ENCODE measurements around the gene S100A11. TPM values are rescaled to one million over a fixed set of nuclear protein-coding genes. Genes with fewer than 3 reads are reported as not detected.

S100A11 gene
- polyA plus RNA-seq, 3 donors, result 202 to 295 (median 229) TPM

GRCh38 chr1:151989211-151989862, 47.5 kb downstream of the S100A11 start:
- no peak for DNase-seq

- no peak for DNase-seq
Measured at GRCh38 chr1:151988405-151988923, 48.3 kb downstream of the S100A11 start.

GRCh38 chr1:151986501-151987190, 50.2 kb downstream of the S100A11 start:
- DNase-seq, result no peak

DNA sequence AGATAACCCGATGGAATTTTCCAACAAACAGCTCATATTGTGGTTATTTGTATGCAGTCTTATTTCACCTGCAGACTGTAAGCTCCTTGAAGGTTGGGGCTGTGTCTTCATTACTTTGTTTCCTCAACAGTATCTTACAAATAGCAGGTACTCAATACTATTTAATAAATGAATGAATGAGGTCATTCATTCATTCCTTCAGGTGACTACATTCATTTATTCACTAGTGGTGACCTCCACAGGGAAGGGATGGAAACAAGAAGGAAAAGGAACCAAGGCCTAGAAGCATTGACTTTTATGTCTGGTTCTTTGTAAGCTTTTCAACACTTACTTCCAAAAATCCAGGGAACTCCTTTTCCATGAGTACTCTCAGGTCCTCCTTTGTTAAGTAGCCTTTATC, 51.0 kb downstream of the S100A11 start:
- no peak for DNase-seq

DNA sequence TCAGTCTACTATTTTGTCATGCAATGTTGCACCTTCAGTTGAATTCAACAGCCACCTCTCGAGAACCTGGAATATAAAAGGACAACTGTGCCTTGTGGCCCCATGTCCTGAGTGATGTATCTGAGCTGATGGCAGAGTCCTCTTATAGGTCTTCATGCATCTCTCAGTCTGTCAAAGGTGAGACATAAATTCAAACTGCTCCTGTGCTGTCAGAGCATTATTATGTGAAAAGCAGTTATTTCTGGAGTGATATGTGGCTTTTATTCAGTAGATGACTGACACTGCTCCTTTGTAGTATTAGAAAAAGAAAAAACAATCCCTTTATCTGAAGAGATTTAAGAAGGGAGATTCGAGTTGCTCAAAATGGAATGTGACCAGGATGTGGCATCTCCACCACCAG, 51.5 kb downstream of the S100A11 start:
- no peak for DNase-seq

DNA sequence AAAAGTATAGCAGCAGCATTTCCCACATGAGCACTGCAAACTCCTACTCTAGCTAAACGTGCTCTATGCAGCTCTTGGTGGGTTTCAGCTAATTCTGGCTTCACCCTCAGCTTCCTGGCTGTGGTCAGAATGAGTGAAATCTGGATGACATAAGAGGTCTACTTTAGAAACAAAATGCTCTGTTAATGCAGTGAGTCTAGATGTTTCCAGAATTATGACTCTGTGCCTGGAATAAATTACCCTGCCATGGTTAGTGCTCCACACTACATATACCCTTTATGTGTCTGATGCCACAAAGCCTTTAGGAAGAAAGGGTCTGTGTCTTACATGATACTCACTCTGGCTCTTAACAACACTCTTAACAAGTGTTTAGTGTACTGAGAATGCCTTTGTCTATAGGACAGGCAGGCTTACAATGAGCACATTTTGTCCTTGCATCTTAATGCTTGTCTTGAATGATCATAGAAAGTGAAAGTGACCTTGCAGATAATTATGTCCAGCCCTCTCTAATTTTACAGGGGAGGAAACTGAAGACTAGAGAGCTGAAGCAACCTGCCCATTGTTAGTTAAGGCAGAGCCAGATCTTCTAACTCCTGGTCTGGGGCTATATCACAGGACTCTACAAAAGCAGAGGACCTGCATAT, 52.4 kb downstream of the S100A11 start:
- DNase-seq, result no peak

Other genes with a start within 250 kb of the S100A11 start
- gene TDRKH, start 246.5 kb downstream of the S100A11 start, polyA plus RNA-seq (ENCODE audit: insufficient read length in 3 of 3), result 10 to 100 TPM in 1 of 3 donors, 1 to 10 TPM in 2; 8.1 to 13.2 (median 8.4) TPM
- gene LINGO4, start 231.6 kb downstream of the S100A11 start, polyA plus RNA-seq (ENCODE audit: insufficient read length in 3 of 3), result not detected
- 1 to 10 TPM in 1 of 3 donors, under 1 TPM in 2; 0.65 to 1.3 (median 0.94) TPM for gene RORC, start 205.2 kb downstream of the S100A11 start, polyA plus RNA-seq (ENCODE audit: insufficient read length in 3 of 3)
- gene C2CD4D, start 197.2 kb downstream of the S100A11 start, polyA plus RNA-seq (ENCODE audit: insufficient read length in 3 of 3), result under 1 TPM; 0.16 to 0.35 (median 0.23) TPM
- 1 to 10 TPM in 1 of 3 donors, under 1 TPM in 2; 0.46 to 1.2 (median 0.92) TPM for gene THEM5, start 183.3 kb downstream of the S100A11 start, polyA plus RNA-seq (ENCODE audit: insufficient read length in 3 of 3)
- gene THEM4, start 127.5 kb downstream of the S100A11 start, polyA plus RNA-seq (ENCODE audit: insufficient read length in 3 of 3), result 10 to 100 TPM; 16.0 to 50.2 (median 40.5) TPM
- 100 to 1,000 TPM; 181 to 241 (median 215) TPM for gene S100A10, start 43.1 kb downstream of the S100A11 start, polyA plus RNA-seq (ENCODE audit: insufficient read length in 3 of 3)
- gene TCHHL1, start 52.1 kb upstream of the S100A11 start, polyA plus RNA-seq (ENCODE audit: insufficient read length in 3 of 3), result not detected
- gene TCHH, start 78.4 kb upstream of the S100A11 start, polyA plus RNA-seq (ENCODE audit: insufficient read length in 3 of 3), result under 1 TPM; 0.03 to 0.06 (median 0.04) TPM
- not detected for gene RPTN, start 122.2 kb upstream of the S100A11 start, polyA plus RNA-seq (ENCODE audit: insufficient read length in 3 of 3)
- gene HRNR, start 187.2 kb upstream of the S100A11 start, polyA plus RNA-seq (ENCODE audit: insufficient read length in 3 of 3), result 1 to 10 TPM in 2 of 3 donors, under 1 TPM in 1; 0.54 to 2.3 (median 1.2) TPM